Breast epithelium (tissue), 3 donors: ENCODE results near the gene VGLL4.

Experiments
- POLR2AphosphoS5 ChIP-seq, 3 donors: sonication (generic); formaldehyde crosslinking; IDR thresholded peaks; one replicate each; pipeline ENCODE4 v1.6.1; 2017; ENCODE audit warnings: antibody characterized with exemption in 3 of 3
- TF ChIP-seq, protein P1 (sequence below), 3 donors: fragments of 450-650 bp; IDR thresholded peaks; one replicate each; pipeline ENCODE4 v1.5.1; 2016 to 2017; ENCODE audit warnings: antibody characterized with exemption in 3 of 3, mild to moderate bottlenecking in 3 of 3, moderate library complexity in 3 of 3

- TF ChIP-seq, protein P1, sequence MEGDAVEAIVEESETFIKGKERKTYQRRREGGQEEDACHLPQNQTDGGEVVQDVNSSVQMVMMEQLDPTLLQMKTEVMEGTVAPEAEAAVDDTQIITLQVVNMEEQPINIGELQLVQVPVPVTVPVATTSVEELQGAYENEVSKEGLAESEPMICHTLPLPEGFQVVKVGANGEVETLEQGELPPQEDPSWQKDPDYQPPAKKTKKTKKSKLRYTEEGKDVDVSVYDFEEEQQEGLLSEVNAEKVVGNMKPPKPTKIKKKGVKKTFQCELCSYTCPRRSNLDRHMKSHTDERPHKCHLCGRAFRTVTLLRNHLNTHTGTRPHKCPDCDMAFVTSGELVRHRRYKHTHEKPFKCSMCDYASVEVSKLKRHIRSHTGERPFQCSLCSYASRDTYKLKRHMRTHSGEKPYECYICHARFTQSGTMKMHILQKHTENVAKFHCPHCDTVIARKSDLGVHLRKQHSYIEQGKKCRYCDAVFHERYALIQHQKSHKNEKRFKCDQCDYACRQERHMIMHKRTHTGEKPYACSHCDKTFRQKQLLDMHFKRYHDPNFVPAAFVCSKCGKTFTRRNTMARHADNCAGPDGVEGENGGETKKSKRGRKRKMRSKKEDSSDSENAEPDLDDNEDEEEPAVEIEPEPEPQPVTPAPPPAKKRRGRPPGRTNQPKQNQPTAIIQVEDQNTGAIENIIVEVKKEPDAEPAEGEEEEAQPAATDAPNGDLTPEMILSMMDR (IDR thresholded peaks at IDR 0.05), result no peak
- TF ChIP-seq POLR2AphosphoS5 (IDR thresholded peaks at IDR 0.05), result no peak
Observed at GRCh38 chr3:11552289-11553264, 91.1 kb downstream of the VGLL4 start.
